HepG2 (cell line): ENCODE results near the gene CDC26. TPM values are rescaled to one million over a fixed set of nuclear protein-coding genes. Genes with fewer than 3 reads are reported as not detected.

Experiments used
- CEBPB ChIP-seq: IDR thresholded peaks from 2 replicates; pipeline ENCODE4 v1.6.1; 2011; ENCODE audit warnings: low read depth, low read length, improper control_type of control experiment, borderline replicate concordance
- HMG20B ChIP-seq: conservative IDR thresholded peaks from 2 replicates; pipeline ENCODE4 v1.6.1; 2016; ENCODE audit warnings: missing genetic modification reagents, missing compliant biosample characterization
- HNRNPUL1 ChIP-seq: fragments of 200-400 bp; formaldehyde crosslinking; IDR thresholded peaks from 2 replicates; pipeline ENCODE4 v1.6.1; 2017; ENCODE audit warnings: low read depth, mild to moderate bottlenecking, low read length, moderate library complexity
- KAT7 ChIP-seq: IDR thresholded peaks from 2 replicates; pipeline ENCODE4 v1.6.1; 2018; ENCODE audit warnings: borderline replicate concordance, missing compliant biosample characterization
- MLLT10 ChIP-seq: sonication (generic); formaldehyde crosslinking; IDR thresholded peaks from 2 replicates; pipeline ENCODE4 v1.4.0; 2020; ENCODE audit warnings: missing genetic modification reagents
- U2AF1 ChIP-seq: fragments of 200-400 bp; formaldehyde crosslinking; optimal IDR thresholded peaks from 2 replicates; pipeline ENCODE3; 2017; ENCODE audit warnings: mild to moderate bottlenecking, low read depth, low read length
- ZNF12 ChIP-seq: sonication (generic); formaldehyde crosslinking; IDR thresholded peaks from 2 replicates; pipeline ENCODE4 v1.5.0; 2020; ENCODE audit warnings: missing genetic modification reagents
- ZNF207 ChIP-seq: fragments of 450-650 bp; IDR thresholded peaks from 2 replicates; pipeline ENCODE4 v1.6.1; 2016; ENCODE audit warnings: antibody characterized with exemption, borderline replicate concordance
- ZNF230 ChIP-seq: sonication (generic); formaldehyde crosslinking; IDR thresholded peaks from 2 replicates; pipeline ENCODE4 v1.4.0; 2020; ENCODE audit warnings: mild to moderate bottlenecking, missing genetic modification reagents
- ZNF274 ChIP-seq: sonication (generic); formaldehyde crosslinking; IDR thresholded peaks from 2 replicates; pipeline ENCODE4 v1.5.1; 2020; ENCODE audit warnings: mild to moderate bottlenecking, missing genetic modification reagents
- ZNF33B ChIP-seq: sonication (generic); formaldehyde crosslinking; IDR thresholded peaks from 2 replicates; pipeline ENCODE4 v1.5.1; 2020; ENCODE audit warnings: mild to moderate bottlenecking, missing genetic modification reagents
- ZNF350 ChIP-seq: sonication (generic); formaldehyde crosslinking; IDR thresholded peaks from 2 replicates; pipeline ENCODE4 v1.4.0; 2020; ENCODE audit warnings: mild to moderate bottlenecking, low read depth, missing genetic modification reagents, borderline replicate concordance
- ZNF460 ChIP-seq: sonication (generic); formaldehyde crosslinking; IDR thresholded peaks from 2 replicates; pipeline ENCODE4 v1.5.1; 2020; ENCODE audit warnings: missing genetic modification reagents, mild to moderate bottlenecking, borderline replicate concordance
- ZNF607 ChIP-seq: sonication (generic); formaldehyde crosslinking; IDR thresholded peaks from 2 replicates; pipeline ENCODE4 v1.5.1; 2020; ENCODE audit warnings: missing genetic modification reagents, mild to moderate bottlenecking, borderline replicate concordance
- ZNF713 ChIP-seq: sonication (generic); formaldehyde crosslinking; IDR thresholded peaks from 2 replicates; pipeline ENCODE4 v1.4.0; 2020; ENCODE audit warnings: mild to moderate bottlenecking, missing genetic modification reagents
- ZNF746 ChIP-seq: sonication (generic); formaldehyde crosslinking; IDR thresholded peaks from 2 replicates; pipeline ENCODE4 v1.8.0; 2022; ENCODE audit warnings: mild to moderate bottlenecking, missing genetic modification reagents
- ZNF747 ChIP-seq: sonication (generic); formaldehyde crosslinking; IDR thresholded peaks from 2 replicates; pipeline ENCODE4 v1.8.1; 2023; ENCODE audit warnings: missing genetic modification reagents, mild to moderate bottlenecking, borderline replicate concordance
- ZNF768 ChIP-seq: sonication (generic); formaldehyde crosslinking; IDR thresholded peaks from 2 replicates; pipeline ENCODE4 v1.4.0; 2020; ENCODE audit warnings: missing genetic modification reagents
- polyA plus RNA-seq, 8 experiments: library from polyadenylated mRNA; depleted of rRNA in 3 of 8; stranded (reverse) in 7 of 8; unstranded in 1 of 8; fragments of >200 nt; fragmentation: Illumina TruSeq in 4 of 8; extraction: Trizol in 4 of 8; gene quantifications; 2 replicates each; pipeline versions ENCODE4 v1.2.1 to v1.2.3, GENCODE V29; 2011 to 2016; ENCODE audit warnings: low read depth in 4 of 8, missing spikeins in 1 of 8, mixed read lengths in 1 of 8; ENCODE audit not compliant: insufficient read depth in 1 of 8
- total RNA-seq, 5 experiments: library from RNA; depleted of rRNA; stranded (reverse); fragments of >200 nt; fragmentation: Illumina TruSeq; extraction: Trizol; gene quantifications; 2 replicates each; pipeline ENCODE4 v1.2.3, GENCODE V29; 2016; ENCODE audit warnings: low read depth in 1 of 5
- TF ChIP-seq, protein P1 (sequence below): sonication (generic); formaldehyde crosslinking; IDR thresholded peaks from 2 replicates; pipeline ENCODE4 v1.4.0; 2020; ENCODE audit warnings: missing genetic modification reagents, mild to moderate bottlenecking, borderline replicate concordance
- TF ChIP-seq, protein P2 (sequence below): sonication (generic); formaldehyde crosslinking; IDR thresholded peaks from 2 replicates; pipeline ENCODE4 v1.9.0; 2022; ENCODE audit warnings: missing genetic modification reagents, mild to moderate bottlenecking, borderline replicate concordance
- TF ChIP-seq, protein P3 (sequence below): sonication (generic); formaldehyde crosslinking; IDR thresholded peaks from 2 replicates; pipeline ENCODE4 v1.4.0; 2020; ENCODE audit warnings: low read depth, missing genetic modification reagents

CDC26 gene
- total and polyA plus RNA-seq, 2 of the 13 experiments (the other 11 are each of a cell fraction or from before 2014, with no cell fraction given) = 26.6 to 57.9 TPM

DNA sequence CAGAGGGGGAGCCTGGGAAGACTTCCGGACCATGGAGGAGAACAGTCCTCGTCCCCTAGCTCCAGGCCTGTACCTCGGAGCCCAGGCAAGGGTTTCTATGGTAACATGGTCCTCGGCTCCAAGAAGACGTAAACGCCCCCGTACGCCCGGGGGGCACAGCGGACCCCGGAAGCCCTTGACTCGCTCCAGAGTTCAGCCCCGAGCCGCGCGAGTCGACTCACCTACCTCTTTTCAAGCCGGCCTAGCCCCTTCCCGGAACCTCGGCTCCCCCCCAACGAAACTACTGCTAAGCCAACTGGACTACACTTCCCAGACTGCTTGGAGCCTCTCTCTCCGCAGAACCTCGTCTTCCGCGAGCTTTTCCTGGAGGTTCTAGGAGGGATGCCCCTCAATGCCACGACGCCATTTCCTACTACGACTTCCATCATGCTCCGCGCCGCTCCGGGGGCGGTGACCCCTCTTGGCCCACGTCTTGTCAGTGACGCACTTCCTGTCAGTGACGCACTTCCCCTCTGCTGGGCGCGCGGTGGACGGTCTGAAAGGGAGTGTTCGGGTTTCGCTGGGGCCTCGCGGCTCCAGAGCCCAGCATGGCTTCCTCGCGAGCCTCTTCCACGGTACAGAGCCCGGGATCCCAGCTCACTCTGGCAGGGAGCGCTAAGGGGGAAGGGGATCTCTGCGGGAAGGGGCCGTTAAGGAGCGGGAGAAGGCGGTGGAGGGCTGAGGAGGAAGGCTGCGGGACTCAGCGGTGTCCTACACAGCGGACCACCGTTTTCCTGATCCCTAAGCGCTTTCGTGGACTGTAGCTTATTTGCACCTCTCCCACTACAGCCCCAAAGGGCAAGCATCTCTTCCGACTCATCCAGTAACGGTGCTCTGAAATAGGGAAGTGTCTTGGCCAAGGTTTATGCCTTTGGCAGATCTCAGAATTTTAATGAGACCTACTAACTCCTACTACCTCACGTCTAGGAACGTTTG, at the start of gene CDC26, which contains the start of gene PRPF4 (continued):
- TF ChIP-seq ZNF747 (CRISPR knock-in tag) (no peak), ZNF713 (CRISPR knock-in tag) (no peak), ZNF350 (peak; percentile 86), CEBPB (no peak), ZNF230 (CRISPR knock-in tag) (no peak), ZNF607 (CRISPR knock-in tag) (0 out of 2 replicates have a peak, but pooled peaks have one; percentile 27), ZNF274 (CRISPR knock-in tag) (peak; percentile 73; the same call in 1 of the 2 replicates), ZNF460 (no peak), ZNF207 (no peak), ZNF746 (CRISPR knock-in tag) (0 out of 2 replicates have a peak, but pooled peaks have one; percentile 57), U2AF1 (no peak), HNRNPUL1 (no peak), KAT7 (CRISPR knock-in tag) (0 out of 2 replicates have a peak, but pooled peaks have one; percentile 35), ZNF33B (CRISPR knock-in tag) (peak; percentile 60; the same call in 1 of the 2 replicates), ZNF12 (CRISPR knock-in tag) (no peak; the same call in 1 of the 2 replicates), HMG20B (0 out of 2 replicates have a peak, but pooled peaks have one; percentile 11), MLLT10 (no peak), ZNF768 (peak; percentile 57; the same call in 1 of the 2 replicates)
- TF ChIP-seq, protein P1, sequence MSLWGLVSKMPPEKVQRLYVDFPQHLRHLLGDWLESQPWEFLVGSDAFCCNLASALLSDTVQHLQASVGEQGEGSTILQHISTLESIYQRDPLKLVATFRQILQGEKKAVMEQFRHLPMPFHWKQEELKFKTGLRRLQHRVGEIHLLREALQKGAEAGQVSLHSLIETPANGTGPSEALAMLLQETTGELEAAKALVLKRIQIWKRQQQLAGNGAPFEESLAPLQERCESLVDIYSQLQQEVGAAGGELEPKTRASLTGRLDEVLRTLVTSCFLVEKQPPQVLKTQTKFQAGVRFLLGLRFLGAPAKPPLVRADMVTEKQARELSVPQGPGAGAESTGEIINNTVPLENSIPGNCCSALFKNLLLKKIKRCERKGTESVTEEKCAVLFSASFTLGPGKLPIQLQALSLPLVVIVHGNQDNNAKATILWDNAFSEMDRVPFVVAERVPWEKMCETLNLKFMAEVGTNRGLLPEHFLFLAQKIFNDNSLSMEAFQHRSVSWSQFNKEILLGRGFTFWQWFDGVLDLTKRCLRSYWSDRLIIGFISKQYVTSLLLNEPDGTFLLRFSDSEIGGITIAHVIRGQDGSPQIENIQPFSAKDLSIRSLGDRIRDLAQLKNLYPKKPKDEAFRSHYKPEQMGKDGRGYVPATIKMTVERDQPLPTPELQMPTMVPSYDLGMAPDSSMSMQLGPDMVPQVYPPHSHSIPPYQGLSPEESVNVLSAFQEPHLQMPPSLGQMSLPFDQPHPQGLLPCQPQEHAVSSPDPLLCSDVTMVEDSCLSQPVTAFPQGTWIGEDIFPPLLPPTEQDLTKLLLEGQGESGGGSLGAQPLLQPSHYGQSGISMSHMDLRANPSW (CRISPR knock-in tag) = 0 out of 2 replicates have a peak, but pooled peaks have one; percentile 55
- TF ChIP-seq, protein P2, sequence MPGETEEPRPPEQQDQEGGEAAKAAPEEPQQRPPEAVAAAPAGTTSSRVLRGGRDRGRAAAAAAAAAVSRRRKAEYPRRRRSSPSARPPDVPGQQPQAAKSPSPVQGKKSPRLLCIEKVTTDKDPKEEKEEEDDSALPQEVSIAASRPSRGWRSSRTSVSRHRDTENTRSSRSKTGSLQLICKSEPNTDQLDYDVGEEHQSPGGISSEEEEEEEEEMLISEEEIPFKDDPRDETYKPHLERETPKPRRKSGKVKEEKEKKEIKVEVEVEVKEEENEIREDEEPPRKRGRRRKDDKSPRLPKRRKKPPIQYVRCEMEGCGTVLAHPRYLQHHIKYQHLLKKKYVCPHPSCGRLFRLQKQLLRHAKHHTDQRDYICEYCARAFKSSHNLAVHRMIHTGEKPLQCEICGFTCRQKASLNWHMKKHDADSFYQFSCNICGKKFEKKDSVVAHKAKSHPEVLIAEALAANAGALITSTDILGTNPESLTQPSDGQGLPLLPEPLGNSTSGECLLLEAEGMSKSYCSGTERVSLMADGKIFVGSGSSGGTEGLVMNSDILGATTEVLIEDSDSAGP = peak; percentile 88
- TF ChIP-seq, protein P3, sequence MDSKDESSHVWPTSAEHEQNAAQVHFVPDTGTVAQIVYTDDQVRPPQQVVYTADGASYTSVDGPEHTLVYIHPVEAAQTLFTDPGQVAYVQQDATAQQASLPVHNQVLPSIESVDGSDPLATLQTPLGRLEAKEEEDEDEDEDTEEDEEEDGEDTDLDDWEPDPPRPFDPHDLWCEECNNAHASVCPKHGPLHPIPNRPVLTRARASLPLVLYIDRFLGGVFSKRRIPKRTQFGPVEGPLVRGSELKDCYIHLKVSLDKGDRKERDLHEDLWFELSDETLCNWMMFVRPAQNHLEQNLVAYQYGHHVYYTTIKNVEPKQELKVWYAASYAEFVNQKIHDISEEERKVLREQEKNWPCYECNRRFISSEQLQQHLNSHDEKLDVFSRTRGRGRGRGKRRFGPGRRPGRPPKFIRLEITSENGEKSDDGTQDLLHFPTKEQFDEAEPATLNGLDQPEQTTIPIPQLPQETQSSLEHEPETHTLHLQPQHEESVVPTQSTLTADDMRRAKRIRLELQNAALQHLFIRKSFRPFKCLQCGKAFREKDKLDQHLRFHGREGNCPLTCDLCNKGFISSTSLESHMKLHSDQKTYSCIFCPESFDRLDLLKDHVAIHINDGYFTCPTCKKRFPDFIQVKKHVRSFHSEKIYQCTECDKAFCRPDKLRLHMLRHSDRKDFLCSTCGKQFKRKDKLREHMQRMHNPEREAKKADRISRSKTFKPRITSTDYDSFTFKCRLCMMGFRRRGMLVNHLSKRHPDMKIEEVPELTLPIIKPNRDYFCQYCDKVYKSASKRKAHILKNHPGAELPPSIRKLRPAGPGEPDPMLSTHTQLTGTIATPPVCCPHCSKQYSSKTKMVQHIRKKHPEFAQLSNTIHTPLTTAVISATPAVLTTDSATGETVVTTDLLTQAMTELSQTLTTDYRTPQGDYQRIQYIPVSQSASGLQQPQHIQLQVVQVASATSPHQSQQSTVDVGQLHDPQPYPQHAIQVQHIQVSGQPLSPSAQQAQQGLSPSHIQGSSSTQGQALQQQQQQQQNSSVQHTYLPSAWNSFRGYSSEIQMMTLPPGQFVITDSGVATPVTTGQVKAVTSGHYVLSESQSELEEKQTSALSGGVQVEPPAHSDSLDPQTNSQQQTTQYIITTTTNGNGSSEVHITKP (CRISPR knock-in tag) = 0 out of 2 replicates have a peak, but pooled peaks have one; percentile 43
